HepG2 (cell line): ENCODE data around the gene TXNRD2. TPM values are rescaled to one million over a fixed set of nuclear protein-coding genes. Genes with fewer than 3 reads are reported as not detected.

ENCODE experiments used
- ATF1 ChIP-seq: IDR thresholded peaks from 2 replicates; pipeline ENCODE4 v1.6.1; 2016; ENCODE audit warnings: mild to moderate bottlenecking, control low read depth
- BRD4 ChIP-seq: sonication (generic); formaldehyde crosslinking; IDR thresholded peaks from 2 replicates; pipeline ENCODE4 v1.4.0; 2020; ENCODE audit warnings: missing genetic modification reagents
- GATA4 ChIP-seq: sonication (generic); IDR thresholded peaks from 2 replicates; pipeline ENCODE4 v1.6.1; 2016; ENCODE audit warnings: antibody characterized with exemption, low read depth, borderline replicate concordance
- GLMP ChIP-seq: sonication (generic); formaldehyde crosslinking; IDR thresholded peaks from 2 replicates; pipeline ENCODE4 v1.9.0; 2021; ENCODE audit warnings: missing genetic modification reagents, mild to moderate bottlenecking, borderline replicate concordance
- GZF1 ChIP-seq: sonication (generic); formaldehyde crosslinking; IDR thresholded peaks from 2 replicates; pipeline ENCODE4 v1.5.1; 2020; ENCODE audit warnings: mild to moderate bottlenecking, missing genetic modification reagents
- HNF4G ChIP-seq, 2 experiments: sonication (generic) in 1 of 2; formaldehyde crosslinking in 1 of 2; IDR thresholded peaks; 2 replicates each; pipeline versions ENCODE4 v1.4.0 to v1.6.1; 2011 to 2020; ENCODE audit warnings: borderline replicate concordance in 2 of 2, low read depth in 2 of 2, mild to moderate bottlenecking in 2 of 2, low read length in 1 of 2, missing genetic modification reagents in 1 of 2, moderate library complexity in 1 of 2
- KLF11 ChIP-seq: IDR thresholded peaks from 2 replicates; pipeline ENCODE4 v1.6.1; 2016; ENCODE audit warnings: missing compliant biosample characterization
- MAF1 ChIP-seq: sonication (generic); formaldehyde crosslinking; IDR thresholded peaks from 2 replicates; pipeline ENCODE4 v1.5.0; 2020; ENCODE audit warnings: missing genetic modification reagents, borderline replicate concordance
- MBD4 ChIP-seq: IDR thresholded peaks from 2 replicates; pipeline ENCODE4 v1.6.1; 2012; ENCODE audit warnings: low read length, inconsistent platforms, borderline replicate concordance
- NBN ChIP-seq: fragments of 450-650 bp; conservative IDR thresholded peaks from 2 replicates; pipeline ENCODE4 v1.6.1; 2017
- NCOA1 ChIP-seq: sonication (generic); formaldehyde crosslinking; IDR thresholded peaks from 2 replicates; pipeline ENCODE4 v1.9.0; 2021; ENCODE audit warnings: missing genetic modification reagents
- NFE2L1 ChIP-seq: sonication (generic); formaldehyde crosslinking; IDR thresholded peaks from 2 replicates; pipeline ENCODE4 v1.4.0; 2020; ENCODE audit warnings: missing genetic modification reagents, mild to moderate bottlenecking, borderline replicate concordance
- PRPF4 ChIP-seq: fragments of 200-400 bp; formaldehyde crosslinking; IDR thresholded peaks from 2 replicates; pipeline ENCODE4 v1.6.1; 2016; ENCODE audit warnings: low read length, low read depth; ENCODE audit not compliant: poor library complexity, severe bottlenecking
- TFE3 ChIP-seq: IDR thresholded peaks from 2 replicates; pipeline ENCODE4 v1.6.1; 2016
- TP53 ChIP-seq: sonication (generic); formaldehyde crosslinking; conservative IDR thresholded peaks from 2 replicates; pipeline ENCODE4 v1.4.0; 2020; ENCODE audit warnings: missing genetic modification reagents
- ZFP1 ChIP-seq: IDR thresholded peaks from 2 replicates; pipeline ENCODE4 v1.6.1; 2016
- ZNF547 ChIP-seq: sonication (generic); formaldehyde crosslinking; IDR thresholded peaks from 2 replicates; pipeline ENCODE4 v1.5.1; 2020; ENCODE audit warnings: mild to moderate bottlenecking, missing genetic modification reagents
- ZNF549 ChIP-seq: sonication (generic); formaldehyde crosslinking; IDR thresholded peaks from 2 replicates; pipeline ENCODE4 v1.5.0; 2020; ENCODE audit warnings: missing genetic modification reagents
- ZNF572 ChIP-seq: sonication (generic); formaldehyde crosslinking; IDR thresholded peaks from 2 replicates; pipeline ENCODE4 v1.5.1; 2020; ENCODE audit warnings: mild to moderate bottlenecking, missing genetic modification reagents
- ZNF580 ChIP-seq: IDR thresholded peaks from 2 replicates; pipeline ENCODE4 v1.6.1; 2016; ENCODE audit warnings: low read depth, borderline replicate concordance
- ZNF678 ChIP-seq: sonication (generic); formaldehyde crosslinking; IDR thresholded peaks from 2 replicates; pipeline ENCODE4 v1.4.0; 2020; ENCODE audit warnings: mild to moderate bottlenecking, missing genetic modification reagents
- ZNF761 ChIP-seq: sonication (generic); formaldehyde crosslinking; conservative IDR thresholded peaks from 2 replicates; pipeline ENCODE4 v1.4.0; 2020; ENCODE audit warnings: mild to moderate bottlenecking, missing genetic modification reagents
- polyA plus RNA-seq, 8 experiments: library from polyadenylated mRNA; depleted of rRNA in 3 of 8; stranded (reverse) in 7 of 8; unstranded in 1 of 8; fragments of >200 nt; fragmentation: Illumina TruSeq in 4 of 8; extraction: Trizol in 4 of 8; gene quantifications; 2 replicates each; pipeline versions ENCODE4 v1.2.1 to v1.2.3, GENCODE V29; 2011 to 2016; ENCODE audit warnings: low read depth in 4 of 8, missing spikeins in 1 of 8, mixed read lengths in 1 of 8; ENCODE audit not compliant: insufficient read depth in 1 of 8
- total RNA-seq, 5 experiments: library from RNA; depleted of rRNA; stranded (reverse); fragments of >200 nt; fragmentation: Illumina TruSeq; extraction: Trizol; gene quantifications; 2 replicates each; pipeline ENCODE4 v1.2.3, GENCODE V29; 2016; ENCODE audit warnings: low read depth in 1 of 5
- TF ChIP-seq, protein P1 (sequence below): sonication (generic); formaldehyde crosslinking; conservative IDR thresholded peaks from 2 replicates; pipeline ENCODE4 v1.5.0; 2020; ENCODE audit warnings: missing genetic modification reagents
- TF ChIP-seq, protein P2 (sequence below): sonication (generic); formaldehyde crosslinking; IDR thresholded peaks from 2 replicates; pipeline ENCODE4 v1.5.0; 2020; ENCODE audit warnings: mild to moderate bottlenecking, missing genetic modification reagents, moderate library complexity

Gene TXNRD2
- total and polyA plus RNA-seq, 2 of the 13 experiments (the other 11 are each of a cell fraction or from before 2014, with no cell fraction given): 17.5 to 18.6 TPM

GRCh38 chr22:19854778-19855503 is 86.7 kb downstream of the TXNRD2 start, which contains the start of the genes GNB1L and RTL10 (continued):
- TF ChIP-seq ZNF572 (CRISPR knock-in tag) (no peak), HNF4G (IDR thresholded peaks at IDR 0.05; ENCODE audit: borderline replicate concordance, low read depth, low read length) (no peak), HNF4G (CRISPR knock-in tag; IDR thresholded peaks at IDR 0.05; ENCODE audit: borderline replicate concordance, low read depth) (no peak; the same call in 1 of the 2 replicates), KLF11 (CRISPR knock-in tag) (no peak; the same call in 1 of the 2 replicates), TFE3 (CRISPR knock-in tag) (no peak; the same call in 1 of the 2 replicates), ZNF580 (CRISPR knock-in tag) (peak; percentile 68; the same call in 1 of the 2 replicates), GZF1 (CRISPR knock-in tag) (no peak), ATF1 (CRISPR knock-in tag) (no peak), ZNF761 (CRISPR knock-in tag) (peak; percentile 93), NBN (no peak), PRPF4 (no peak), TP53 (0 out of 2 replicates have a peak, but pooled peaks have one; percentile 28), MAF1 (peak; percentile 32; the same call in 1 of the 2 replicates), ZFP1 (CRISPR knock-in tag) (peak; percentile 54; the same call in 1 of the 2 replicates), NCOA1 (CRISPR knock-in tag) (0 out of 2 replicates have a peak, but pooled peaks have one; percentile 74), ZNF547 (CRISPR knock-in tag) (peak; percentile 83), GLMP (CRISPR knock-in tag) (peak; percentile 77; the same call in 1 of the 2 replicates), GATA4 (peak; percentile 70; the same call in 1 of the 2 replicates), NFE2L1 (CRISPR knock-in tag) (peak; percentile 92; the same call in 1 of the 2 replicates), MBD4 (no peak), ZNF549 (CRISPR knock-in tag) (no peak; the same call in 1 of the 2 replicates), BRD4 (peak; percentile 98), ZNF678 (peak; percentile 81)
- TF ChIP-seq, protein P1, sequence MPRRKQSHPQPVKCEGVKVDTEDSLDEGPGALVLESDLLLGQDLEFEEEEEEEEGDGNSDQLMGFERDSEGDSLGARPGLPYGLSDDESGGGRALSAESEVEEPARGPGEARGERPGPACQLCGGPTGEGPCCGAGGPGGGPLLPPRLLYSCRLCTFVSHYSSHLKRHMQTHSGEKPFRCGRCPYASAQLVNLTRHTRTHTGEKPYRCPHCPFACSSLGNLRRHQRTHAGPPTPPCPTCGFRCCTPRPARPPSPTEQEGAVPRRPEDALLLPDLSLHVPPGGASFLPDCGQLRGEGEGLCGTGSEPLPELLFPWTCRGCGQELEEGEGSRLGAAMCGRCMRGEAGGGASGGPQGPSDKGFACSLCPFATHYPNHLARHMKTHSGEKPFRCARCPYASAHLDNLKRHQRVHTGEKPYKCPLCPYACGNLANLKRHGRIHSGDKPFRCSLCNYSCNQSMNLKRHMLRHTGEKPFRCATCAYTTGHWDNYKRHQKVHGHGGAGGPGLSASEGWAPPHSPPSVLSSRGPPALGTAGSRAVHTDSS (CRISPR knock-in tag): no peak
- TF ChIP-seq, protein P2, sequence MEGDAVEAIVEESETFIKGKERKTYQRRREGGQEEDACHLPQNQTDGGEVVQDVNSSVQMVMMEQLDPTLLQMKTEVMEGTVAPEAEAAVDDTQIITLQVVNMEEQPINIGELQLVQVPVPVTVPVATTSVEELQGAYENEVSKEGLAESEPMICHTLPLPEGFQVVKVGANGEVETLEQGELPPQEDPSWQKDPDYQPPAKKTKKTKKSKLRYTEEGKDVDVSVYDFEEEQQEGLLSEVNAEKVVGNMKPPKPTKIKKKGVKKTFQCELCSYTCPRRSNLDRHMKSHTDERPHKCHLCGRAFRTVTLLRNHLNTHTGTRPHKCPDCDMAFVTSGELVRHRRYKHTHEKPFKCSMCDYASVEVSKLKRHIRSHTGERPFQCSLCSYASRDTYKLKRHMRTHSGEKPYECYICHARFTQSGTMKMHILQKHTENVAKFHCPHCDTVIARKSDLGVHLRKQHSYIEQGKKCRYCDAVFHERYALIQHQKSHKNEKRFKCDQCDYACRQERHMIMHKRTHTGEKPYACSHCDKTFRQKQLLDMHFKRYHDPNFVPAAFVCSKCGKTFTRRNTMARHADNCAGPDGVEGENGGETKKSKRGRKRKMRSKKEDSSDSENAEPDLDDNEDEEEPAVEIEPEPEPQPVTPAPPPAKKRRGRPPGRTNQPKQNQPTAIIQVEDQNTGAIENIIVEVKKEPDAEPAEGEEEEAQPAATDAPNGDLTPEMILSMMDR (CRISPR knock-in tag): peak; percentile 69
